ENCODE results near the gene TIMP4. TPM values are rescaled to one million over a fixed set of nuclear protein-coding genes. Genes with fewer than 3 reads are reported as not detected.
A peak's percentile ranks its signal among the peaks of the same experiment; 100 is the strongest.

Gene TIMP4
- total RNA-seq, 2 donors from 2014 or later = 29.1 to 31.1 TPM

DNA sequence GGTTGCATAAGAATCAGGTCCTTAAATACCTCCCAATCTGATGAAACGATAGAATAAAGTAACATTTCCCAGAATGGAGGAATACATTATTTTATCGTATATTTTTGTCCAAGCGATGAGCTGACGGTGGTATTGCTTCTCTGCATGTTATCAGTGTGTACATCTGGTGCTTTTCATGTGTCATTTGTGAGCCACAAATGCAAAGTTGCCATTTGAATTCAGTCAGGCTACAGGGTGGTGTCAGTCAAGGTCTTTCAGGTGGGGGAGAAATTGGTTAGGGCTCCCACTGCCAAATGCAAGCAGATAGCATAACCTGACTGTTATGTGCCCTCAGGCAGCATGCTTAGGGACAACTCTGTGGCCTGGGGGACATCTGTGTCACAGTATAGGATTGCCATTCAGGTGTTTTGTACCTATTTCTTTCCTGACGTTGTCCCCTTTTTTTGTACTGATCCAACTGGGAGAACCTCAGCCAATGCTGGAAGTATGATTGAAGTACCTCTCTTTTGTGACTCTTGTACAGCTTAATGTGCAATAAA, 26.5 kb upstream of the TIMP4 start:
- TF ChIP-seq, protein P1, sequence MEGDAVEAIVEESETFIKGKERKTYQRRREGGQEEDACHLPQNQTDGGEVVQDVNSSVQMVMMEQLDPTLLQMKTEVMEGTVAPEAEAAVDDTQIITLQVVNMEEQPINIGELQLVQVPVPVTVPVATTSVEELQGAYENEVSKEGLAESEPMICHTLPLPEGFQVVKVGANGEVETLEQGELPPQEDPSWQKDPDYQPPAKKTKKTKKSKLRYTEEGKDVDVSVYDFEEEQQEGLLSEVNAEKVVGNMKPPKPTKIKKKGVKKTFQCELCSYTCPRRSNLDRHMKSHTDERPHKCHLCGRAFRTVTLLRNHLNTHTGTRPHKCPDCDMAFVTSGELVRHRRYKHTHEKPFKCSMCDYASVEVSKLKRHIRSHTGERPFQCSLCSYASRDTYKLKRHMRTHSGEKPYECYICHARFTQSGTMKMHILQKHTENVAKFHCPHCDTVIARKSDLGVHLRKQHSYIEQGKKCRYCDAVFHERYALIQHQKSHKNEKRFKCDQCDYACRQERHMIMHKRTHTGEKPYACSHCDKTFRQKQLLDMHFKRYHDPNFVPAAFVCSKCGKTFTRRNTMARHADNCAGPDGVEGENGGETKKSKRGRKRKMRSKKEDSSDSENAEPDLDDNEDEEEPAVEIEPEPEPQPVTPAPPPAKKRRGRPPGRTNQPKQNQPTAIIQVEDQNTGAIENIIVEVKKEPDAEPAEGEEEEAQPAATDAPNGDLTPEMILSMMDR (IDR thresholded peaks at IDR 0.05) = no peak
- Histone ChIP-seq H3K9me3 (no peaks in the 10 kb centered on the region), H3K4me1 (peaks cover 0 to 20% of the 10 kb centered on the region in 2 donors), H3K4me3 (no peak overlapping the region), H3K27ac (no peak overlapping the region), H3K36me3 (no peaks in the 10 kb centered on the region), H3K27me3 (no peaks in the 10 kb centered on the region)
- DNase-seq (ENCODE audit: low spot score) = no peak

- Histone ChIP-seq H3K4me3 (no peak overlapping the region), H3K36me3 (no peaks in the 10 kb centered on the region)
Measured at GRCh38 chr3:12184541-12184940, 25.8 kb upstream of the TIMP4 start.

GRCh38 chr3:12182687-12183441, 24.2 kb upstream of the TIMP4 start:
- Histone ChIP-seq H3K36me3 (no peaks in the 10 kb centered on the region), H3K4me1 (peaks cover 0 to 16% of the 10 kb centered on the region in 2 donors), H3K4me3 (no peak overlapping the region), H3K27me3 (no peaks in the 10 kb centered on the region), H3K9me3 (no peaks in the 10 kb centered on the region), H3K27ac (no peak overlapping the region)
- peak; percentile 49 for DNase-seq (ENCODE audit: low spot score)
- TF ChIP-seq, protein P1 (IDR thresholded peaks at IDR 0.05) = no peak

More at GRCh38 chr3:12184541-12184940, 25.8 kb upstream of the TIMP4 start:
- Histone ChIP-seq H3K4me1 (peaks cover 0 to 20% of the 10 kb centered on the region in 2 donors), H3K27me3 (no peaks in the 10 kb centered on the region), H3K27ac (no peak overlapping the region), H3K9me3 (no peaks in the 10 kb centered on the region)
- TF ChIP-seq, protein P1 (IDR thresholded peaks at IDR 0.05) = no peak
- DNase-seq (ENCODE audit: low spot score) = peak; percentile 34

GRCh38 chr3:12181806-12182205, 23.1 kb upstream of the TIMP4 start:
- TF ChIP-seq, protein P1 (IDR thresholded peaks at IDR 0.05) = no peak
- no peak overlapping the region for H3K27ac ChIP-seq
- H3K9me3 ChIP-seq = no peaks in the 10 kb centered on the region
- peaks cover 0 to 18% of the 10 kb centered on the region in 2 donors for H3K4me1 ChIP-seq
- no peak overlapping the region for H3K4me3 ChIP-seq
- H3K27me3 ChIP-seq = no peaks in the 10 kb centered on the region
- no peaks in the 10 kb centered on the region for H3K36me3 ChIP-seq
- peak; percentile 30 for DNase-seq (ENCODE audit: low spot score)

DNA sequence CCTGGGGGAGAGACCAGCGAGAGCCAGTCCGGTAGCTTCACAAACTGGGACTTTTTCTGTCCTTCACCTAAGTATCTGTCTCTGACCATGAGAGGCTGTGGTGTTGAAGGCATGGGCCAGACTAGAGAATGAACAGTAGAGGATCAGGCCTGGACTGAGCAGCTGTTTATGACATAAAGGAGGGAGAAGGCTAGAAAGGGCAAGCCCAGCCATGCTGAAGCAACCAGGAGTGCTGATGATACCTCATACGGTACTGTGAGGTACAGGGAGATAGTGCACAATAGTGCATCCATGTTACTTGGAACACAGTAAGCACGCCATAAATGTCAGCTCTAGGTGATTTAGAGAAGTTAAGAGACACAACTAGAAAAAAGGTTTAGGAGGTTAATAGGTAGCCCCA, 22.6 kb upstream of the TIMP4 start:
- no peak for DNase-seq (ENCODE audit: low spot score)
- Histone ChIP-seq H3K36me3 (no peaks in the 10 kb centered on the region), H3K9me3 (no peaks in the 10 kb centered on the region), H3K27ac (no peak overlapping the region), H3K4me1 (peaks cover 0 to 18% of the 10 kb centered on the region in 2 donors), H3K4me3 (no peak overlapping the region), H3K27me3 (no peaks in the 10 kb centered on the region)
- TF ChIP-seq, protein P1 (IDR thresholded peaks at IDR 0.05) = no peak
